Measurements from ENCODE around the gene IL7R.

IL7R gene

GRCh38 chr5:35856765-35857351, at the start of gene IL7R:
Gene IL7R, plus strand, starts transcription at chr5:35856891. Its CDS starts 87 bp downstream, at chr5:35856978.
- no peak for DNase-seq
- intact Hi-C loops (cut with DNase I), result no loop called here

GRCh38 chr5:35810601-35811000, 46.1 kb upstream of the IL7R start:
- intact Hi-C loops (cut with DNase I), result no loop called here
- peak in 1 of 10 donors; percentile 32 for DNase-seq

- intact Hi-C loops (cut with DNase I), result no loop called here
- no peak for DNase-seq
These were observed 45.5 kb upstream of the IL7R start for GRCh38 chr5:35811108-35811741.

GRCh38 chr5:35813521-35813920, 43.2 kb upstream of the IL7R start:
- intact Hi-C loops (cut with DNase I), result no loop called here
- DNase-seq, result no peak

- DNase-seq, result no peak
- intact Hi-C loops (cut with DNase I), result no loop called here
These were observed 41.4 kb upstream of the IL7R start for GRCh38 chr5:35815089-35815936.

- intact Hi-C loops (cut with DNase I), result no loop called here
- DNase-seq, result no peak
These were observed 39.7 kb upstream of the IL7R start for GRCh38 chr5:35816881-35817521.

- DNase-seq, result no peak
- intact Hi-C loops (cut with DNase I), result no loop called here
These were observed 37.7 kb upstream of the IL7R start for GRCh38 chr5:35819026-35819425.

GRCh38 chr5:35819668-35820067, 37.0 kb upstream of the IL7R start:
- DNase-seq, result no peak
- intact Hi-C loops (cut with DNase I), result no loop called here

- no peak for DNase-seq
- intact Hi-C loops (cut with DNase I), result no loop called here
These were observed 36.0 kb upstream of the IL7R start for GRCh38 chr5:35820735-35821134.

- no peak for DNase-seq
- intact Hi-C loops (cut with DNase I), result no loop called here
These were observed 35.2 kb upstream of the IL7R start for GRCh38 chr5:35821513-35821912.

- DNase-seq, result no peak
- intact Hi-C loops (cut with DNase I), result no loop called here
These were observed 34.2 kb upstream of the IL7R start for GRCh38 chr5:35822511-35822910.

GRCh38 chr5:35823347-35824098, 33.2 kb upstream of the IL7R start:
- intact Hi-C loops (cut with DNase I), result no loop called here
- no peak for DNase-seq

- intact Hi-C loops (cut with DNase I), result no loop called here
- DNase-seq, result no peak
These were observed 30.6 kb upstream of the IL7R start for GRCh38 chr5:35826056-35826455.

- no peak for DNase-seq
- intact Hi-C loops (cut with DNase I), result no loop called here
These were observed 30.1 kb upstream of the IL7R start for GRCh38 chr5:35826554-35826953.

GRCh38 chr5:35828082-35828598, 28.6 kb upstream of the IL7R start:
- intact Hi-C loops (cut with DNase I), result no loop called here
- DNase-seq, result no peak

GRCh38 chr5:35830587-35830986, 26.1 kb upstream of the IL7R start:
- no peak for DNase-seq
- intact Hi-C loops (cut with DNase I), result no loop called here

GRCh38 chr5:35832762-35833161, 23.9 kb upstream of the IL7R start:
- no peak for DNase-seq
- intact Hi-C loops (cut with DNase I), result no loop called here

GRCh38 chr5:35833224-35833623, 23.5 kb upstream of the IL7R start:
- intact Hi-C loops (cut with DNase I), result no loop called here
- no peak for DNase-seq

- intact Hi-C loops (cut with DNase I), result no loop called here
- no peak for DNase-seq
These were observed 20.6 kb upstream of the IL7R start for GRCh38 chr5:35835796-35836742.

All from posterior cingulate gyrus (tissue), 11 donors.